ENCODE results near the gene PTPRE. TPM values are rescaled to one million over a fixed set of nuclear protein-coding genes. Genes with fewer than 3 reads are reported as not detected.

The PTPRE gene
- total and polyA plus RNA-seq, 2 of the 4 experiments (the other 2 are of a cell fraction): 0.34 to 0.54 TPM

- no peak for DNase-seq
- intact Hi-C loops (cut with micrococcal nuclease): no loop called here
- Histone ChIP-seq H3K9ac (ENCODE audit: low read depth, low read length) (no peak overlapping the region), H2AK5ac (ENCODE audit: low read depth, low read length) (no peak overlapping the region), H3K36me3 (ENCODE audit: control insufficient read depth, insufficient read depth, low read length) (no peaks in the 10 kb centered on the region), H3K4ac (ENCODE audit: low read depth, low read length) (no peak overlapping the region), H2BK5ac (ENCODE audit: low read depth, low read length, poor library complexity, severe bottlenecking) (no peak overlapping the region), H3K9me1 (ENCODE audit: insufficient read depth, low read length) (no peaks in the 10 kb centered on the region), H3K4me1 (ENCODE audit: control insufficient read depth, insufficient read depth, low read length) (peaks cover 3% of the 10 kb centered on the region; the same call in 1 of the 2 replicates), H3K27me3 (ENCODE audit: control insufficient read depth, insufficient read depth, low read length) (no peaks in the 10 kb centered on the region), H3K79me1 (ENCODE audit: low read depth in 1 of 2, low read length in 2 of 2) (no peaks in the 10 kb centered on the region), H4K5ac (ENCODE audit: low read depth, low read length) (no peak overlapping the region), H3K4me3 (ENCODE audit: insufficient read depth, low read depth, low read length) (no peak overlapping the region), H2AFZ (replicated peaks; ENCODE audit: low read length, poor library complexity) (no peak overlapping the region), H3K18ac (ENCODE audit: low read depth, low read length) (no peak overlapping the region), H3K56ac (ENCODE audit: extremely low read depth, insufficient read depth, low read length) (no peak overlapping the region), H3K4me2 (ENCODE audit: low read depth, low read length) (no peak overlapping the region), H2BK20ac (ENCODE audit: low read depth, low read length) (no peak overlapping the region), H4K8ac (ENCODE audit: low read depth in 2 of 2, low read length in 2 of 2) (no peak overlapping the region), H2BK15ac (ENCODE audit: low read depth, low read length) (no peak overlapping the region), H3K9me3 (ENCODE audit: control insufficient read depth, insufficient read depth, low read length) (no peaks in the 10 kb centered on the region), H3K14ac (replicated peaks; ENCODE audit: low read depth, low read length) (no peak overlapping the region), H4K20me1 (ENCODE audit: insufficient read depth, low read length) (no peaks in the 10 kb centered on the region), H4K91ac (ENCODE audit: insufficient read depth, low read depth, low read length) (no peak overlapping the region), H2AK9ac (replicated peaks; ENCODE audit: low read depth, low read length, poor library complexity) (no peak overlapping the region), H2BK120ac (ENCODE audit: low read depth, low read length) (no peak overlapping the region), H3K27ac (ENCODE audit: insufficient read depth, low read length) (no peak overlapping the region), H3K23ac (ENCODE audit: low read depth, low read length) (no peak overlapping the region)
- TF ChIP-seq ELK1 (IDR thresholded peaks at IDR 0.05; ENCODE audit: borderline replicate concordance, low read depth, low read length) (no peak), BHLHE40 (IDR thresholded peaks at IDR 0.05; ENCODE audit: low read depth, low read length) (no peak), RCOR1 (IDR thresholded peaks at IDR 0.05; ENCODE audit: insufficient replicate concordance, low read length) (no peak), CTCF (conservative IDR thresholded peaks at IDR 0.05; ENCODE audit: low read depth, low read length) (no peak), RAD21 (IDR thresholded peaks at IDR 0.05; ENCODE audit: low read length) (no peak), MAFK (IDR thresholded peaks at IDR 0.05; ENCODE audit: low read depth, low read length) (no peak), CHD1 (IDR thresholded peaks at IDR 0.05; ENCODE audit: low read depth, low read length) (no peak), NFE2L2 (IDR thresholded peaks at IDR 0.05; ENCODE audit: low read depth, low read length) (no peak), USF2 (IDR thresholded peaks at IDR 0.05; ENCODE audit: low read depth, low read length) (no peak), MXI1 (IDR thresholded peaks at IDR 0.05; ENCODE audit: borderline replicate concordance, low read depth, low read length) (no peak), CEBPB (IDR thresholded peaks at IDR 0.05; ENCODE audit: low read depth, low read length) (no peak), POLR2A (IDR thresholded peaks at IDR 0.05; ENCODE audit: low read depth, low read length) (no peak), SMC3 (IDR thresholded peaks at IDR 0.05; ENCODE audit: low read depth, low read length) (no peak), MAZ (IDR thresholded peaks at IDR 0.05; ENCODE audit: borderline replicate concordance, low read depth, low read length) (no peak), FOS (IDR thresholded peaks at IDR 0.05; ENCODE audit: low read depth, low read length) (no peak), RFX5 (IDR thresholded peaks at IDR 0.05; ENCODE audit: low read depth, low read length) (no peak)
- no TSS peak for BruUV-seq (replicated peaks)
- in situ Hi-C loops (cut with MboI; ENCODE audit: low sequenced_read_pairs): no loop called here
- ChIA-PET CTCF (interaction anchor here (0.9 kb wide), 1 partner anchor 9 kb away, joined by 3 read pairs; no protein-coding TSS in a partner anchor), POLR2A (ENCODE audit: unreplicated experiment) (no interaction called here)
- no peak for ATAC-seq (ENCODE audit: low read depth)
- dilution Hi-C loops (cut with HindIII; ENCODE audit: low sequenced_read_pairs, unreplicated experiment): no loop called here
- WGBS, 2 experiments (ENCODE audit: extremely low coverage in 2 of 2, insufficient read length in 1 of 2): no CpG with 5 or more reads among the region's 5 CpGs
These were observed 72.1 kb downstream of the PTPRE start for GRCh38 chr10:127979045-127979444.
